Measurements from ENCODE around the gene ELK3.

The ELK3 gene

DNA sequence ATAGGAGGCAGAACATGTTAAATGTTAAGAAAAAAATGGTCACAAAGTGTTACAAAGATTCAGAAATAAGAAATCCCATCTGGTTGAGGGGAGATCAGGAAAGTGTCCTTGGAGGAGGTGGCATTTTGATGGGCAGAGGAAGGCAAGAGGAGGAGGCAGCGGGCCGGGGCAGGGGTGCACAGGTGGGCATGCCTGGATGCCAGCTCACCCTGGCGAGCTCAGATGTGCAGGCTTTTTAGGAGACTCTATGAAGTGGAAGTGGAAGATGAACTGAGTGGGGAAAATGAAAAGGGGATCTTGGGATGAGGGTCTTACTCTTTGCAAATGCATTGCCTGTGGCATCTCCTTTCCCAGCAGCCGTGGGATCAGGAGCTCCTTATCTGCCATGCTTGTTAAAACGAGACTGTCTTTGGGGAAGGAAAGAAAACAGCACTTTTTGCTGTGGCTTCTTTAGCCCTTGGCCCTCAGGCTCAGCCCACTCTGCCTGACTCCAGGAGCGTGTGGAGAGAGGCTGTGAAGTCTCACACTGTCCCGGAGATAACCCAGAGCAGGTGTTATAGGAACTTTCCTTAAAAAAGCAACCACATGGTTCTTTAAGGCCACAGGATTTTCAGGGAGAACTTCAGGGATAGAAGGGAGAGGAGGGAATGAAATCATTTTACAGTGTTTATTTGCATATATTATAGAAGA, 62.6 kb downstream of the ELK3 start:
- DNase-seq (ENCODE audit: low spot score): no peak

DNA sequence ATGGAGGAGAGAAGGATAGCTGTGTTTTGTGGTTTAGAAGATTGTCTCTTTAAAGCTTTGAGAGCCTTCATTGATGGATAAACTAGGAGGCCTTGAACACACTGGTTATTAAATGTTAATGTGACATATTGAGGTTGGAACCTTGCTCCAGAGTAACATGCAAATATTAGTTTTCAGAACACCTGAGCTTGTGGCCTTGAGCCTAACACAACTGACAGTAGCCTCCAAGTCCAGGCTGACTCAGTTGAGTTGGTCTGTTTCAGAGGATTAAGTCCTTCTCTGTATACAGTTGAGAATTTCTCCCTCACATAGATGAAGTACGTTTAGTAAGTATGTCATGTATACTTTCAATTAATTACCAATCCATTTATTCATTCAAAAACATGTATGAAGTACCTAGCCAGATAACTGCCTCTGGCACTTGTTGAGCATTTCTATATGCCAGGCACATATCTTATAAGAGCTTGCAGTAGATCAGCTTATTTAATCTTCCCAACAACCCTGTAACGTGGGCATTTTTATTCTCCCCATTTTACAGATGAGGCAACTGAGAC, 63.5 kb downstream of the ELK3 start:
- no peak for DNase-seq (ENCODE audit: low spot score)

DNA sequence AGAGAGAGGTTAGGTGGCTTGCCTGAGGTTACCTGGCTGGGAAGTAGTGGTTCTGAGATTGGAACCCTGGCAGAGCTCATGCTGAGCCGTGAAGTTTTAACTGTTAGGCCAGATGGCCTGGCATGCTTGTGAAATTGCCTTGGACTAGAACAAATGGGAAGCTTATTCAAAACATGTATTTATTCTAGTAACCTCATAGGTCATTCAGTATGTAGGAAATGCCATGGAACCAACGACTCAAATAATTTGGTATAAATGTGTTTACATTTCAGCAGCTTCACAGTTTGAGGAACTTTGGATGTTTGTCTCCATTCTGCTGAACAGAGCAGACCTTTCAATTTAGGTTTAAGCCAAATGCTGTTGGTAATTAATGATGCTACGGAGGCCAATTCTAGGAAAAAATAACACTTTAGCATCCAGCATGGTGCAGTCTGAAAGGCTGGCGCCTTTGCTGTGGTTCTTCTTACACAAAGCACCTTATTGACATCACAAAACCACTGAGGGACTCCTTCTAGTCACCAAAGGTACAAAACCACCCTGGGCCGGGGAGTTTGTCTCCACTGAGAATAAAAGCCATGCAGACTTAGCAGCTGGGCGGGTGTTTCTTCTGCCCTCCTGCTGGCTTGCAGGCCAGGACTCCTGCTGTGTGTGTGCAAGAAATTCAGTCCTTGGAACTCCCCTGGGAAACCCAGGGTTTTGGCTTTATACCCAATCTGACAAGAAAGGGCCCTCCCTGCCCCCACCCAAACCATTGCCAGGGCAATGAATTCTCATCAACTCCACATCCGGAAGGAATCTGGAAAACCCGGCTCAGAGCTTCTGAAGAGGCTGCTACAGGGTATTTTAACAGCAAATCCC, 64.2 kb downstream of the ELK3 start:
- DNase-seq (ENCODE audit: low spot score): no peak

DNA sequence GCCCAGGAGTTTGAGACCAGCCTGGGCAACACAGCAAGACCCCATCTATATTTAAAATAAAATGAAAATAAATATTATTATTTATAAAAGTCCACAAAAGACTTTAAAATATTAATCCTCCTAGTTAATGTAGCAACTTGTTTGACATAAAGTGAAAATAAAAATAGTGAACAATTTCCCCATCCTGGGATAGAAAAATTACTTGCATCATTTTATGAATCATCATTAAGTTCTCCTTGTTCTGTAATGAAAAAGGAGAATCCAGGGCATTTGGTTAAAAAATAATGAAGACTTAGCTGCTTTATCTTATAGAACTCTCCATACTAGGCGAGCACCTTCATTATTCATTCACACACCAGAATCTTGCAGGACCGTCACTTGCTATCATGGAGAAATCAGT, 66.1 kb downstream of the ELK3 start:
- no peak for DNase-seq (ENCODE audit: low spot score)

DNA sequence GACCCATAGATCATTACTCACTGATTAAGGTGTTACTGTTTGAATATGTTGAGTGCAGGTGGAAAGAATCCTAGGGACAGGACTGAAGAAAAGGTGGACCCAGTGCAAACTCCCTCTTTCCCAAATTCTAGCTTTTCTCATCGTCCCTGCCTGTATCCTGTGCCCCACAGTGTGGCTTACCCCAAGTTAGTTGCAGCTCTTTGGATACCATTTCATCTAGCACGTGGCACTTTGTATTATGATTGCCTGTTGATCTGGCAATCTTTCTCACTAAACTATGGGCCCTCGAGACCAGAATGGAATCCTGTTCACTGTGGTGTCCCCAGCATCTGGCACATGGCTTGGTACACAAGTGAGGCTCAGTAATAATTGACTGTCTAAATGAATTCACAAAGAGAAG, 66.5 kb downstream of the ELK3 start:
- DNase-seq (ENCODE audit: low spot score): no peak

DNA sequence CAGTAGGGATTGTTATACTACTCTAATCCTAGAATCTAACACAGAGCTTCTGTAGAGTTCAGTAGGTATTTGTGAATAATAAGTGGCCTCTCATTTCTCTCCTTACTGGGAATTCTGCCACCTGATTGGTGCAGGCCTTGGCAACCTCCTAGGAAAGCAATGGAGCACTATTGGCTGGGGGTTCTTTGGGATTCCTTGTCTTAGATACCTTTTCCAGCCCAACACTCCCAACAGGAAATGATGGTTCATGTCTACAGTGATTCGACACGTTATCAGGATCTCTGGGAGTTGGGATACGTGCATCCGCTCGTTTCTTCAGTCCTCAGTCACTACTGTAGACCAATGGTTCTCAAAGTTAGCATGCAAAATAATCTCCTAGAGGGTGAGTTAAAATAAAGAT, 67.4 kb downstream of the ELK3 start:
- no peak for DNase-seq (ENCODE audit: low spot score)

DNA sequence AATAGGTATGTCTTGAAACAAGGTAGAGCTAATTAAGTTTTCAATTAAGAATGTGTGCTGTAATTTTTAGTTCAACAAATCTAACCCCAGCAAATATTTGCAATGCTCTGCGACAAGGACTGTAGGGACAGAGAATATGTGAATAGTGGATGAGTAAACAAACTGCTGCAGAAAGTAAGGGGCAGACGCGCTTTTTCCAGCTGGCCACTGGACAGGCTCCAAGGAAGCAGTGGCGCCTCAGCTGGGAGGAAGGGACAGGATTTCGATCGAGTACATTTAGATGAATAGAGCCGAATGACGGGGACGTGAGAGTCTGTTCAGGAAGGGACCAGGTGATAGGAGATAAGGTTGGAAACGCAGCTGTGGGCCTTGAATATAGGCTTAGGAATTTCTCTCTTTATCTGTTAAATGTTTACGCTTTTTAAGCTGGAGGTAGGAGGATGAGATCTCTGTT, 69.3 kb downstream of the ELK3 start:
- no peak for DNase-seq (ENCODE audit: low spot score)

DNA sequence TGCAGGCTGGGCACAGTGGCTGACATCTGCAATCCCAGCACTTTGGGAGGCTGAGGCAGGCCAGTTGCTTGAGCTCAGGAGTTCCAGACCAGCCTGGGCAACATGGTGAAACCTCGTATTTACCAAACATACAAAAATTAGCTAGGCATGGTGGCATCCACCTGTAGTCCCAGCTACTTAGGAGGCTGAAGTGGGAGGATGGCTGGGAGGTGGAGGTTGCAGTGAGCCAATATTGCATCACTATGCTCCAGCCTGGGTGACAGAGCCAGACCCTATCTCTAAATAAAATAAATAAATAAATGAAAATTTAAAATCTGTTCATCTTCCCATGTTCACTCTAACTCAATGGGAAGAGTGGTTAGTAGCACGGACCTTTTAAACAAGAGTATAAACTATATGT, 71.2 kb downstream of the ELK3 start:
- DNase-seq (ENCODE audit: low spot score): no peak

DNA sequence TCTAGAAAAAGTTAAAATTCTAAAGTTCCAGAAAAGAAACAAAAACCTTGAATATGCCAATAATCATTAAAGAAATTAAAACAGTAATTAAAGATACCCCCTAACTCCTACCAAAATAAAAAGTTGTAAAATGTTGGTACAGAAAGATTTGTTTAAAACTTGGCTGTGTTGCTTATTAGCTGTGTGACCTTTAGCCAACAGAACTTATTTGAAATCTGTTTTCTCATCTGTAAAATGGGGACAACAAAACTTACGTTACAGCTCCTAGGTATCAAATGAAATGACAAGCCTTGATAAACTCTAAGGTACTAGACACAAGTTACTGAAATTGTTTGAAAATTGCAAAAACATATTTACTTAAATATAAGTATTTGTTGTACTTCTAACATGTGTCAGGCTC, 71.7 kb downstream of the ELK3 start:
- no peak for DNase-seq (ENCODE audit: low spot score)

DNA sequence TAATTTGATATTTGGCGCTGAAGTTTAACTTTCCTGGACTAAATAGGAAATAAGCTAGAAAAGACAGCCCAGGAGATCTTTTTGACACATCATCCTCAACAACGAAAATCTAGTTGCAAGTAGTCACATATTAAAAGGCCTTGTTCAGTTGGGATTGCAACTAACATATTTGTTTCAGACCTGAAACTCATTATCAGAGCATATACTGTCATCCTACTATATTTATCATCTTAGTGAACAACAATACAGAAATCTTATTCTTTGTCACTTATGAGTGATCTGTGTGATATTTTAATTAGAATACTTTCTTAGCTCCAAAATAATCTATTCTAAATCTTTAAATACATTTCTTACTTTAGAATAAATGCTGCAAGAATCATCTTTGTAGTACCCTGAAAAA, 72.1 kb downstream of the ELK3 start:
- DNase-seq (ENCODE audit: low spot score): no peak

DNA sequence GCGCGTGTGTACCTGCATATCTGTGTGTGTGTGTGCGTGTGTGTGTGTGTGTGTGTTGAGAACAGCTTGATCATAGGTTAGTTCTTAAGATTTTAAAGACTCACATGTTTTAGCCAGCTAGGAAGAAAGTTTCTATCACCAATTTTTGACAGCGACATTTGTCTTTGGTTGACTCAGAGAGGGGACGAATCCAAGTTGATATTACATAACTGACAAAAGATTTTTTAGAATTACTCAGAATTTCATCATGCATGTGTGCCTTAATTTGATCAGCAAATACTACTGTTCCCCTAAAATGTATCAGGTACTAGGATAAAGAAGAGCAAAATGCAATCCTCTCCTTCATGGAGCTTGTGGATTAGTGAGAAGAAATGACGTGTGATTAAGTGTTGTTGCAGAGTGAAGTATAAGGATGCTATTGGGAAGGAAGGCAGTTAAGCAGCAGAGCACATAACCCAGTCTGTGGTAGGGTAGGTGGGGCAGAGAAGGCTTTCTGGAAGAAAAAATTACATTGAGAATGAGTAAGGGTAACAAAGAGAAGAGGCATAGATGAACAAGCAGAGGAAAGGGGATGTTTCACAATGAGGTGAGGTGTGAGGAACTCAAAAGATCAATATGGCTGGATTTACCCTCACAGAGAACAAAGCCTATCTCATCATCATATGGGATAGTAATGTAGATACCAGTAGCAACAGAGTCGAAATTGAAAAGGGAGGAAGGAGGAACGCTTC, 77.5 kb downstream of the ELK3 start:
- DNase-seq (ENCODE audit: low spot score): no peak

DNA sequence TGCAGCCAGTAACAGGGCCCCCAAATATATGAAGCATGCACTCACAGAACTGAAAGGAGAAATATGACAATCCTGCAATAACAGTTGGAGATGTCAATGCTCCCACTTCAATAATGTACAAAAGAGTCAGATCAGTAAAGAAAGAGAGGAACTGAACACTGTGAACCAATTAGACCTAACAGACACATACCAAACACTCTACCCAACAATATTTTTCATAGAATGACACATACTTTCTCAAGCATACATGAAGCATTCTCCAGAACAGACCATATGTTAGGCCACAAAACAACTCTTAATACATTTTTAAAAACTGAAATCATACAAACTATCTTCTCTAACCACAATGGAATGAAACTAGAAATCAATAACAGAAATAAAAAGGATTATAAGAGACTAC, 80.2 kb downstream of the ELK3 start:
- DNase-seq (ENCODE audit: low spot score): no peak

DNA sequence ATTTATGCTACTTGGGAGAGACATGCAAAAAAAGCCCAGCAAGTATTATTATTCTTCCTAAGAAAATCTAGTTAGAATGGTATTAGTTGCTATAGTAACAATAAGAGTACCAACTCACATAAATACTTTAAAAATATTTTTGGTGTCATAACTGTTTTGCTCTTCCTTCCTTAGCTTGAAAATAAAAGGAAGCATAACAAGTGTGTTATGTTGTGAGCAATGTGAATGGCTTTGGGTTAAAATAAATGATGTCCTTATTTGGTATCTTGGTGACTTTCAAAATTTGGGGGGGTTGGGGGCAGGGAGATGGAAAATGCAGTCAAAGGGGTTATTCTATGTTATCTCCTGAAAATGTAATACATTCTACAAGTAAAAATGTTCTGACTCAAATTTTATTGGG, 91.0 kb downstream of the ELK3 start:
- no peak for DNase-seq (ENCODE audit: low spot score)

DNA sequence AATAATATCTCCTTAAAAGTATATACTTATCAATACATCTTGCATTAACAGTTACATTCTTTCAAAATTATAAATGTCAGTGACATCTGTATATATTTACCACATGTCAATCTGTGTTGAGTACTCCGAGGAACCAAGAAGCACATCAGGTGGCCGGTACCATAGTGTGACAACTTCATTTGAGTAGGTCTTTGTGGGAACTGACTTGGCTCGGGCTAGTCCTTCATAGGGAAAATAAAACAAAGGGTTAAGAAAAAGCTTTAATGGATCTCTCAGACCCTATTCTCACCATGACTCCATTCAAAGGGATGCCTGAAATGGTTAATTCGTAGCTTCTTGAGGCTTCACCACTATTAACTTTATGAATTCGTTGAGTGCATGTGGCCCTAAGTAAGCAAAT, 94.9 kb downstream of the ELK3 start:
- no peak for DNase-seq (ENCODE audit: low spot score)

DNA sequence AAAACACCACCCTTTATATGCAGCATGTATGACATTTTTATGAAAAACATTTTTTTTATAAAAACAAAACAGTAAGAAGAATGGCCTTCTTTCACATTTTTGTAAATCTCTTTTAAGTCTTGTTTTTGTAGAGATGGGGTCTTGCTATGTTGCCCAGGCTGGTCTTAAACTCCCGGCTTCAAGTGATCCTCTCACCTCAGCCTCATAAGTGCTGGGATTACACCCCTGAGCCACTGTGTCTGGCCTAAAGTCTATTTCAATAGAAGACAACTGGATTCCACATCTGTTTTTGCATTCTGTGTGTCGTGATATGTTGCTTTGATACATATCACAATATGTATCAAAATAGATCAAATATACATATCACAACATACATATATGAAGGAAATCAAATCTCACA, 98.9 kb downstream of the ELK3 start:
- no peak for DNase-seq (ENCODE audit: low spot score)

DNA sequence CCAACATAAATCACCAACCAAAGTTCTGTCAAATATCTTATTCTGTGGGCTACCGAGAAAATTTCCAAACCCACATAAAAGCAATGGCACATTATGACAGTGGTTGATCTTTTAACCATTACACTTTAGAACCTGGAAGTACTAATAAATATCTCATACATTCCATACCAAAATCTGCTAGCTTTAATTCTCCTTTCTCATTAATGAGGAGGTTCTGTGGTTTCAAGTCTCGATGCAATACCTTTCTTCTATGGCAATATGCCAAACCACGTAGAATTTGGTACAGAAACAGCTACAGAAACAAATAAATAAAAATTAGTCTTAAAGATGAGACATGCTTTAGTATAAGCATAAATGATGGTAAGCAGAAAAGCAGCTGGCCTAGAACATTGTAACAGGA, 100.7 kb downstream of the ELK3 start:
- no peak for DNase-seq (ENCODE audit: low spot score)

DNA sequence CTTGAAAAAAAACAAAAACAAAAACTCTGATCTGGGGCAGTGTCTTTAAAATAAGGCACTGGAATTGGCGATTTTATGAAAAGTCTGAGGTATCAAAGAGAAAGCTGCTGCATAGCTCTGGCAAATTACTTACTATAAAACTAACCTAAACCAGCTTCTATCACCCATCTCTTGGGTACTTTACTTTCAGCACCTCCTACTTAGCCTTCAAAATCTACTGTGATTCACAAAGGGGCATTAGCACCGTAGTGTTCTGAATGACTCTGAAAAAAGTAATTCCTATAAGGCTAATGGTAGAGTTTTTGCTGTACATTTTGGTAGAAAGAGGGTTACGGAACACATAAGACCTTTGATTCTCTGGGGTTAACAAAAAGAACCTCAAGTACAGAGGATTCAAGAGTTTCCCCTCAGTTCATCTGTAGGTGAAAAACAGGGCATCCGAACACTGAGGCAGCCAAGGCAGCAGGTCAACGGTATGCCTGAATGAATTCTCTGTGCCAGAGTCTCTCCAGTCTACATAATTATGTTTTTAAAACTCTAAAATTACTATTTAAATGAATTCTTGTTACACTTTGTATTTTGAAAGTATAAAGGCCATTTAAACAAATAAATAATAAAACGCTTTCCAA, 101.5 kb downstream of the ELK3 start:
- no peak for DNase-seq (ENCODE audit: low spot score)

DNA sequence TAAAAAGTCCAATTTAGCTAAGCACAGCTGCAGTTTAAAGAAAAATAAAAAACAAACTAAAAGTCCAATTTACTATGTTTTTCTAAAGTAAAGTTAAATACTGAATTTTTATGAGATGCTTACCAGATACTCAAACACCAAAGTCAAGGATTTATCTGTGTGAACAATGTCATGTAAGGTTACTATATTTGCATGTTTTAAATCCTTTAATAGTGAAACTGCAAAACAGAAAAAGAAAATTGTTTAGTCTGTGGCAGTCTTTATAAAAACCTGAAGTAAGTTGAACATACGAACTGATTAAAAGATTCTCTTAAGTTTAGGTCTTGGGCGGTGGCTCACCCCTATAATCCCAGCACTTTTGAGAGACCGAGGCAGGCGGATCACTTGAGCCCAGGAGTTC, 103.3 kb downstream of the ELK3 start:
- no peak for DNase-seq (ENCODE audit: low spot score)

DNA sequence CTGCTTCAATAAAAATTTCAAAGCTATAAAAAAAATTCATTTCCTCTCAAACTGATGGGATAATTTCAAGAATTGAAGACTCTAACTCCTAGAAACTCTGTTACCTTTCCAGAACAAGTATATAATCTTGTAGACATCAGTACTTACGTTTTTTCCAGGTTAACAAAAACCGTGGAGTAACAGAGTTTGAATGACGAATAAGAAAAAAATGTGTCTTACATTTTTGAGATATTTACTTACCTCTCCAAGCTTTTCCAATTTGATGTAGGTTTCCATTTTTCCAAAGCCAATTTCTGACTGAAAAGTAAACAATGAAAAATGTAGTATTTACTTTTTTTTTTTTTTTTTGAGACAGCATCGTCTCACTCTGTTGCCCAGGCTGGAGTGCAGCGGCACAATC, 105.9 kb downstream of the ELK3 start:
- DNase-seq (ENCODE audit: low spot score): no peak

DNA sequence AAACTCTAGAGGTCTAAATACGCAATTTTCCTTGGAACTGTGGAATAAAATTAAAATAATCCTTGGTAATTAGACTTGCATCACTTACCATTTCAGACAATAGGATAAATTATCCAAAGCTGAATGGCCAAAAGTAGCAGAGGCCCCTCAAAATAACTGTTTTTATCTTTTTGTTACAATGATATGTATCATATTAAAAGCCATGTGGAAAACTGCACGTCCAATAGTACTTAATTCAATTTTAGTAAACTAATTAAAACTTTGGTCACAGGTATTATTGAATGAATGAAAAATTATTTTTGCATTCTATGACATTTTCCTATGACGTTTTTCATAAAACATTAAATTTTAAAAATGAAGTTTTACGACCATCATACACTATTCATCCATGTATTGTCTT, 107.6 kb downstream of the ELK3 start:
- no peak for DNase-seq (ENCODE audit: low spot score)

DNA sequence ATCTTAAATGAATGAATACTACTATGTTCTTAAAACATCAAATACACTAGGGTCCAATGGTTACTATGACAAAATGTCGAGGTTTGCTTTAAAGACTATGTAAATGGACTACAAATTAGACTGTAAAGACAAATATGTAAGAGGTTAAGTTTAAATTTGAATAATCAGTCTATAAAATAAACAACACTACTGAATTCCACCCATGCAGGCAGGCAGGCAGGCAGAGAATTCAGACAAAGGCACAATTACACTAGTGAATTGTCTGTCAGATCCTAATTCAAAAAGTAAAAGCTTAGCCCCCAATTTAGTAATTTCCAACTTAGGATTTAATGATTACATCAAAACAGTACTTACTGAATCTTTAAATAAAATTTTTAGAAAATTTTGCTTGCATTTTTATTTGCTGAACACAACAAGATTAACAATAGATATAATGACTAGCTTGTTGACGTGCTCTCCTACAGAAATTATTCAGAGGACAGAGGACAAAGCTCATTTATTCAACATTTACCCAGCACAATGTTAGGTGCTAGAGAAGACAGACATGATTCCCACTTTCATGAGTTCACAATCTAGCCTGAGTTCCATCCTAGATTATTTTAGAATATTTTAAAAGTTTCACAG, 108.6 kb downstream of the ELK3 start:
- no peak for DNase-seq (ENCODE audit: low spot score)

DNA sequence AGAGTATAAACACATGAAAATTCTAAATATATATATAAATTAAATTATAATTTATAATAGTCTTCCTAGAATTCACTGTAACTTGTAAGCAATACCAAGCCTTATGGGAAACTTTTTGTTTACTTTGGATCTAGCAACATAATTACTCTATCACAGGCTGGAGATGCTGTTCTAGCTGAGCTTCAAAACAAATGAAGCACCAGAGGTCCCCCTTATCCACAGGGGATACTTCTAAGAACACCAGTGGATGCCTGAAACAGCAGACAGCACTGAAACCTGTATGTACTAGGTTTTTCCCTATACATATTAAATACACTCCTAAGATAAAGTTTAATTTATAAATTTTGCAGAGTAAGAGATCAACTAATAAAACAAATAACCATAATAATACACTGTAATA, 109.5 kb downstream of the ELK3 start:
- peak; percentile 27 for DNase-seq (ENCODE audit: low spot score)
